Measurements from ENCODE around the gene FAM162B. TPM values are rescaled to one million over a fixed set of nuclear protein-coding genes. Genes with fewer than 3 reads are reported as not detected.
"Not testable (repeated sequence)": the region's sequence is repeated elsewhere in the genome, so short reads cannot be mapped to it uniquely, and the experiment has no call there.

The FAM162B gene
- total and polyA plus RNA-seq, 7 donors: 0.60 to 4.6 (median 2.2) TPM

GRCh38 chr6:116705917-116706316 is 59.6 kb downstream of the FAM162B start:
- no peaks in the 10 kb centered on the region for H3K4me1 ChIP-seq
- no peaks in the 10 kb centered on the region for H3K27me3 ChIP-seq
- peaks cover 0 to 71% (median 6%) of the 10 kb centered on the region in 4 donors for H3K36me3 ChIP-seq
- WGBS, 2 donors: 73 to 87% methylated on average over 1 of the region's 1 CpG
- intact Hi-C loops (cut with DNase I): no loop called here
- no peaks in the 10 kb centered on the region for H3K9me3 ChIP-seq
- no peak for TF ChIP-seq POLR2AphosphoS5 (IDR thresholded peaks at IDR 0.05)
- no peak for TF ChIP-seq POLR2A (IDR thresholded peaks at IDR 0.05)
- no peak for TF ChIP-seq CTCF (IDR thresholded peaks at IDR 0.05)
- TF ChIP-seq EP300 (IDR thresholded peaks at IDR 0.05): no peak
- H3K4me3 ChIP-seq: no peak overlapping the region
- no peak for DNase-seq
- H3K27ac ChIP-seq: no peak overlapping the region

- intact Hi-C loops (cut with DNase I); H3K4me1 ChIP-seq; DNase-seq; H3K27ac ChIP-seq; H3K4me3 ChIP-seq; H3K9me3 ChIP-seq; H3K27me3 ChIP-seq: not testable (repeated sequence)
- 98 to 100% methylated on average over 1 of the region's 1 CpG for WGBS, 2 donors
- H3K36me3 ChIP-seq: peaks cover 0 to 84% (median 6%) of the 10 kb centered on the region in 4 donors
Measured at GRCh38 chr6:116703888-116704287, 61.6 kb downstream of the FAM162B start.

Other genes with a start within 250 kb of the FAM162B start
- gene TRAPPC3L, start 220.0 kb downstream of the FAM162B start, total RNA-seq: not detected
- gene TRAPPC3L, start 220.0 kb downstream of the FAM162B start, polyA plus RNA-seq: not detected
- not detected for gene CALHM4, start 212.0 kb downstream of the FAM162B start, total RNA-seq
- gene CALHM4, start 212.0 kb downstream of the FAM162B start, polyA plus RNA-seq: not detected
- gene RWDD1, start 194.2 kb downstream of the FAM162B start, total RNA-seq: 100 to 1,000 TPM in 1 of 4 donors, 10 to 100 TPM in 3; 75.0 to 119 (median 89.1) TPM
- gene RWDD1, start 194.2 kb downstream of the FAM162B start, polyA plus RNA-seq: 10 to 100 TPM; 29.5 to 73.3 (median 52.7) TPM
- 1 to 10 TPM in 2 of 4 donors, under 1 TPM in 2; under 0.01 to 1.1 (median 0.71) TPM for gene RSPH4A, start 149.2 kb downstream of the FAM162B start, total RNA-seq
- gene RSPH4A, start 149.2 kb downstream of the FAM162B start, polyA plus RNA-seq: under 1 TPM in 1 of 3 donors, not detected in 2; 0.19 TPM
- gene ZUP1, start 97.0 kb downstream of the FAM162B start, total RNA-seq: 10 to 100 TPM in 1 of 4 donors, 1 to 10 TPM in 3; 6.5 to 10.5 (median 8.6) TPM
- 1 to 10 TPM; 1.8 to 7.9 (median 7.6) TPM for gene ZUP1, start 97.0 kb downstream of the FAM162B start, polyA plus RNA-seq
- gene KPNA5, start 84.5 kb downstream of the FAM162B start, total RNA-seq: 10 to 100 TPM; 13.0 to 22.4 (median 15.1) TPM
- 1 to 10 TPM in 2 of 3 donors, under 1 TPM in 1; 0.60 to 2.6 (median 1.2) TPM for gene KPNA5, start 84.5 kb downstream of the FAM162B start, polyA plus RNA-seq
- gene GPRC6A, start 63.4 kb upstream of the FAM162B start, total RNA-seq: not detected
- not detected for gene GPRC6A, start 63.4 kb upstream of the FAM162B start, polyA plus RNA-seq
- gene RFX6, start 111.5 kb upstream of the FAM162B start, total RNA-seq: not detected
- gene RFX6, start 111.5 kb upstream of the FAM162B start, polyA plus RNA-seq: 1 to 10 TPM in 1 of 3 donors, under 1 TPM in 2; 0.16 to 1.8 (median 0.46) TPM